Epithelial cell of esophagus (primary cell): ENCODE measurements around the gene VWDE.

Source experiments
- DNase-seq: peaks from one replicate; pipeline ENCODE4 v3.0.0; 2010; ENCODE audit warnings: low read depth
- H3K4me3 ChIP-seq: 2 replicates; pipeline ENCODE4 v1.5.1; 2011; ENCODE audit warnings: mild to moderate bottlenecking, low read length, control low read depth
- TF ChIP-seq, protein P1 (sequence below): IDR thresholded peaks from 2 replicates; pipeline ENCODE4 v1.5.1; 2011; ENCODE audit warnings: low read depth, mild to moderate bottlenecking, low read length, control low read depth, inconsistent platforms; ENCODE audit not compliant: insufficient read depth; ENCODE audit errors: missing control alignments

Gene VWDE

DNA sequence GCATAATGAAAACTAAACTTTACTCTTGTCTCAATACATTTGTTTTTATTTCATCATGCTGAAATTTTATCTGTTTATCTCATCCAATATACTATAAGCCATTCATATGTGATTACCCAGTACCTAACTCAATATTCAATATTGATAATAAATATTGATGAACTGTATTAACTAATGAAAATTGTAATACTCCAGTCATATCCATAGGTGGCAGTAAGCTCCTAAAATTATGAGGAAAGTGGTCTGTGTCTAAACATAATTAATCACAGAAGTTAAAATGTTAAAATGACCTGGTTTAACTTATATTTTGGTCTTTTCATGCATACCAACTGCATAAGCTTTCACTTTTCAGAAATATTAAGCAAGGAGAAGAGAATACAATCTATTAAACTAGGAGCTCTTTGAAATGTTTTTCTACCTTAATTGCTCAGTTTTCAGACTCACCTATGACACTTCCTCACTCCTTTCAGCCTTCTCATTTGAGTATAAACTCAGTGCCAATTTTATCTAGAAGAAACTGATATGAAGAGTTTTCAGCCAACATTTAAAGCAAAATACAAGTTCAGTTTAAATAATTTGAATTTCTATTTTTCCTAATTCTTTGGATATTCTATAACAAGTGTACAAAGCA lies 30.5 kb upstream of the VWDE start:
- no peak overlapping the region for H3K4me3 ChIP-seq
- TF ChIP-seq, protein P1, sequence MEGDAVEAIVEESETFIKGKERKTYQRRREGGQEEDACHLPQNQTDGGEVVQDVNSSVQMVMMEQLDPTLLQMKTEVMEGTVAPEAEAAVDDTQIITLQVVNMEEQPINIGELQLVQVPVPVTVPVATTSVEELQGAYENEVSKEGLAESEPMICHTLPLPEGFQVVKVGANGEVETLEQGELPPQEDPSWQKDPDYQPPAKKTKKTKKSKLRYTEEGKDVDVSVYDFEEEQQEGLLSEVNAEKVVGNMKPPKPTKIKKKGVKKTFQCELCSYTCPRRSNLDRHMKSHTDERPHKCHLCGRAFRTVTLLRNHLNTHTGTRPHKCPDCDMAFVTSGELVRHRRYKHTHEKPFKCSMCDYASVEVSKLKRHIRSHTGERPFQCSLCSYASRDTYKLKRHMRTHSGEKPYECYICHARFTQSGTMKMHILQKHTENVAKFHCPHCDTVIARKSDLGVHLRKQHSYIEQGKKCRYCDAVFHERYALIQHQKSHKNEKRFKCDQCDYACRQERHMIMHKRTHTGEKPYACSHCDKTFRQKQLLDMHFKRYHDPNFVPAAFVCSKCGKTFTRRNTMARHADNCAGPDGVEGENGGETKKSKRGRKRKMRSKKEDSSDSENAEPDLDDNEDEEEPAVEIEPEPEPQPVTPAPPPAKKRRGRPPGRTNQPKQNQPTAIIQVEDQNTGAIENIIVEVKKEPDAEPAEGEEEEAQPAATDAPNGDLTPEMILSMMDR, result peak; percentile 12
- DNase-seq, result no peak

- peak; percentile 63 for DNase-seq
- TF ChIP-seq, protein P1, result no peak
- peak overlapping the region; percentile 16 for H3K4me3 ChIP-seq
These were observed 28.4 kb upstream of the VWDE start for GRCh38 chr7:12431886-12432556.

DNA sequence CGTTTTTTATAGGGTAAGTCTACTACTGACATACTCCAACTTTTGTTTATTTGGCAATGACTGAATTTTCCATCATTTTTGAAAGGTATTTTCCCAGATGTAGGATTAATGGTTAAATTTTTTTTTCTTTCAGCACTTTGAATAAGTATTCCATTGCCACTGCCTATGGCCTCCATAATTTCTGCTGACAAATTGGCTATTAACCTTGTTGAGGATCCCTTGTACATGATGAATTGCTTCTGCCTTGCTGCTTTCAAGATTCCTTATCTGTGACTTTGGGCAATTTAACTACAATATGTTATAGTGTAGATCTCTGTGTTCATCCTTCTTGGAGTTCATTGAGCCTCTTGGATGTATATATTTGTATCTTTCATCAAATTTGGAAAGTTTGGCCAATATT lies 21.6 kb upstream of the VWDE start:
- no peak overlapping the region for H3K4me3 ChIP-seq
- TF ChIP-seq, protein P1, result no peak

GRCh38 chr7:12423997-12424745 lies 20.5 kb upstream of the VWDE start:
- H3K4me3 ChIP-seq, result no peak overlapping the region
- TF ChIP-seq, protein P1, result no peak
- no peak for DNase-seq

More for the DNA sequence above, 21.6 kb upstream of the VWDE start:
- no peak for DNase-seq

DNA sequence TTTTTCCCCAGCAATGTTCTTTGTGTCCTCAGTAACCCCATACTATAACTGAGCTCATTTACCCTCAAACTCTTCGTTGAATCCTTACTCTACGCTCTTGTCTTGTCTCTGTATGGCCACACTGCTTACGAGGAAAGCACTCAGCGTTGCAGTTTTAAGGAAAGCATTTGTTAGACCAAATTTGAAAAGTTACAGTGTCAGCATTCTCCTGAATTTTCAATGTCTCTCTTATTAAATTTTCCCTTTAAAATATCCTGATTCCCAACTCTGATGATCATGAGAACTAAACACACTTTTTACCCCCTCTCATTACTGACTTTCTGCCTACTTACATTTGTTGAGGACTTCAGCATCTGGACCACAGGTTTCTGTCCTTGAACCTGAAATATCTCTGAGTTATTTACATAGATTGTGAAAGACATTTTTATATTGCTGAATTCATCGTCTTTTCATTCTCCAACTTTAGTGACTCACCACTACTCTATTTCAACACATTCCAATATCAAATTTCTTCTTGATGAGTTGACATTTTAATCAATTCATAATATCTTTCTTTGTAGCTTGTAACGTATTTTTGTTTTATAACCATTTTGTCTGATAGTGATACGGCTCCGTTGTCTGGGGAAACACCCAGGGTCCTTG lies 19.8 kb upstream of the VWDE start:
- TF ChIP-seq, protein P1, result no peak
- H3K4me3 ChIP-seq, result no peak overlapping the region
- peak; percentile 76 for DNase-seq

GRCh38 chr7:12422554-12423320 lies 19.1 kb upstream of the VWDE start:
- peak; percentile 69 for DNase-seq
- H3K4me3 ChIP-seq, result no peak overlapping the region
- TF ChIP-seq, protein P1, result no peak
